Retinal pigment epithelial cell (primary cell): Measurements from ENCODE around the gene COA7.

Experiments used
- DNase-seq: peaks from one replicate; pipeline ENCODE4 v3.0.0-alpha.2; 2010; ENCODE audit warnings: low read depth
- H3K4me3 ChIP-seq: 2 replicates; pipeline ENCODE4 v1.5.1; 2011; ENCODE audit warnings: mild to moderate bottlenecking, low read length, control low read depth, moderate library complexity
- CTCF ChIP-seq: conservative IDR thresholded peaks from 2 replicates; pipeline ENCODE4 v1.5.1; 2011; ENCODE audit warnings: low read depth, low read length, control low read depth, inconsistent platforms

Gene COA7

DNA sequence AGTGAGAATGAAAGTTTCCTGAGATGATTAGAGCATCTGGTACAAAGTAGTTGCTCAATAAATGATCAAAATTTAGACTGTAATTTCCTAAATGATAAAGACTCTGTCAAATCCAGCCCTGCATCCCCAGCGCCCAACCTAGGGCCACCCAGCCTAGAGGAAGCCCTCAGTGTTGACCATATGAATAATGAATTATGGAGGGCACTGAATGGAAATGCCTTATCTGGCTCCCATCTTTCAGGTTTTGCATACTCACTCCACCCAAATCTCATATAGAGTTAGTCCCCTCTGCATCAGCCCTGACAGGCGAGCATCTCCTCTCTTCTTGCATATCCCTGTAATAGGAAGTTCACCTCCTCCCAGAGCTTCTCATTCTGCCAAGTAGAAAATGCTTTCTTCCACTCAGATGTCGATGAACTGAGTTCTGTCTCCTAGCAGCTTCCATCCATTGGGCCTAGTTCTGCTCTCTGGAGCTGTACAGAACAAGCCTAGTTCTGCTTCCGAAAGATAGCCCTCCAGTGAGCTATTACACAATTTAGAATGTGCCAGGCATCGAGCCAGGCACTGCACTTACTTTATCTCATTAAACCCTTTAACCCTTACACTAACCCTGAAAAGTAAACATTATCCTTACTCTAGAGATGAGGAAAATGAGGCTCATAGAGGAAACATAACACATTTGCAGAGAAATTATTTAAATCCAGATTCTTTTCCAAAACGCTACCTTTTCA, 20.9 kb downstream of the COA7 start:
- DNase-seq = no peak
- TF ChIP-seq CTCF = no peak
- no peak overlapping the region for H3K4me3 ChIP-seq

DNA sequence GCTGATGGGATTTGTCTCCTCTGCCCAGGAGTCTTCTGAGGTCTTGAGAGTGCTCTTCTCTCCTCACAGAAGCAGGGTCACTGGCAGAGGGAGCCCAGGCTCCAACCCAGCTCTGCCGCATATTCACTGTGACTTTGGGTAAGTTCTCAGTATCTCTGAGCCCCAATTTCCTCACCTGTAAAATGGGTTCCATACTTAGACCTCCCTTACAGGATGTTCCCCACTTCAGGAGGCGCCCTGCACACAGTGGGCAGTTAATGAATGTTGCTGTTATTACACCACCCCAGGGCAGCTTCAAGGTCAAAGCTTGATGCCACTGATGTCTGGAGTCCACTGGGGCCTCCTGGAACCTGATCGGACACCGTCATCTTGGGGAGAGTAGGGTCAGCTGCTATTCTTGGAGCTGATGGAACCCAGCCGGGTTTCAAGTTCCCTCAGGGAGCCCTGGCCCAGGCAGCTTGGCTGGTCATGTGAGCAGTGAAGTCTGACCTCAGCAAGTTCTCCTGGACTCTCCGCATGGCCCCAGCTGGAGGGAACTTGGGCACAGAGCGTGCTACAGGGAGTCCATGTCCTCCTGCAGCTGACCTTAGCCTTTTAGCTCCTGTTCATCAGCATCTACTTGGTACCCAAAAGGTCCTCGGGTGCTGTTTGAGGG, 21.8 kb downstream of the COA7 start:
- no peak for TF ChIP-seq CTCF
- H3K4me3 ChIP-seq = no peak overlapping the region
- DNase-seq = no peak

DNA sequence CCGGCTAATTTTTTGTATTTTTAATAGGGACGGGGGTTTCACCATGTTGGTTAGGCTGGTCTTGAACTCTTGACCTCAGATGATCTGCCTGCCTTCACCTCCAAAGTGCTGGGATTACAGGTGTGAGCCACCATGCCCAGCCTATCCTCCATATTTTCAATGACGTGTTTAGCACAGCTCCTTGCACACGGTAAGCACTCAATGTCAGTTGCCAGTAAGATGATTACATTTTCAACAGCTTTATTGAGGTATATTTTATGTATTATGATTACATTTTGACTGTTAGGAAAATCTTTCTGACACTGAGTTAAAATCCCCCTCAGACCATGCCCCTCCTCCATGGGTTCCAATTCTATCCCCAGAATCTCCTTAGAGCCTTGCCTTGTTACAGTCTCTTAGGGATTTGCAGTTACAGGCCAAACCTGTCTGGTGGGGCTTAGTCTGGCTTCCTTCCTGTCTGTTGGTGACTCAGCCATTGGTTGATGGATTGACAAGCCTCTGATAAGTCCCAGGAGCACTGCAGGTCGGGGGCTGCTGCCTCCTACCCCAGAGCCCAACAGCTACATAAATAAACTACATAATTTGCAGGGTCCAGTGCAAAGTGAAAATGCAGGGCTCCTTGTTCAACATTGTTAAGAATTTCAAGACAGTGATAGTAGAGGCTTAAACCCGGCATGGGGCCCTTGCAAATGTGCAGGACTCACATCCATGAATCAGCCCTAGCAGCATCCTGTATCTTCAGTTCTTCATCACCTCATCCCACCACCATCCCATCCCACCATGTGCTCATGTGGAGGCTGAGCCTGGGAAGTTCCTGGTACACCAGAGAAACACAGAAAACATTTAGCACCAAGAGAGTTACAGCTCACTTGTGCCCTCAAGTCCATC, 23.4 kb downstream of the COA7 start:
- TF ChIP-seq CTCF = no peak
- no peak overlapping the region for H3K4me3 ChIP-seq
- peak; percentile 54 for DNase-seq

- TF ChIP-seq CTCF = no peak
- DNase-seq = no peak
- H3K4me3 ChIP-seq = no peak overlapping the region
Measured at GRCh38 chr1:52673513-52673912, 24.6 kb downstream of the COA7 start.

DNA sequence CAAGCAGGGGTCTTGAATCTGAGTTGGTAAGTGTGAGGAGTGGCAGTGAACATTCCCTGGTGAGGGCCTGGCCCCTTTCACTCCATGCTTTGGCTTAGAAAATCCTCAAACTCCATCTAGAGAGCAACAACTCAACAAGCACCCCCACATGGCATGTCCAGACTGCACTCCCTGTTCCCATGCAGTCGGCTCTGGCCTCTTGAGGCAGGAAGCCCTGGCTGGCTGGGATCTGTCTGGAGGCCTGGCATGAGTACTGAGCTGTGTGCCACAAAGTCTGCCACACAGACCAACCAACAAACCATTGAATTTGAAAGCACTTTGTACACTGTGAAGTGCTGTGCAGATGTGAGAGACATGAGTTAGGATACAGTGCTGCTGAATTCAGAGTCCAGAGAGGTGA, 25.2 kb downstream of the COA7 start:
- TF ChIP-seq CTCF = no peak
- no peak overlapping the region for H3K4me3 ChIP-seq
- no peak for DNase-seq

DNA sequence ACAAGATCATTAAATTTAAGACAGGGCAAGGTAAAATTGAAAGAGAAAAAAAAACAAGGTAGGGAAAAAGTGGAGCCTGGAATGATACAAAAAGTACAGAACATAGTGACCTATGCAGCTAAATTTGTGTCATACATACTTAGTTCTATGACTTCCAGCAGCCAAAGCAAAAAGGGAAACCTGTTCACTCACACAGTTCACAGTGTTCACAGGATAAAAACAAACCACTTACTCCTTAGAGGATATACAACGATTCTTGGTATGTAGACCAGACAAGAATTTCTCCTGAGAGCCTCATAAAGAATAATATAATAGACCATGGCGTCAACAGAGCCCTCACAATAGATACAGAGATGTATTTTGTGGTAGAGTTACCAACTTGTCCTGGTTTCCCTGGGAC, 27.5 kb downstream of the COA7 start:
- no peak for TF ChIP-seq CTCF
- DNase-seq = no peak

More for the DNA sequence above, 27.5 kb downstream of the COA7 start:
- no peak overlapping the region for H3K4me3 ChIP-seq
